SK-MEL-5 (cell line): ENCODE measurements around the gene MEIS3. TPM values are rescaled to one million over a fixed set of nuclear protein-coding genes. Genes with fewer than 3 reads are reported as not detected.
"Not testable (repeated sequence)": the region's sequence is repeated elsewhere in the genome, so short reads cannot be mapped to it uniquely, and the experiment has no call there.

Experiments
- DNase-seq: peaks from one replicate; pipeline ENCODE4 v3.0.0-alpha.2; 2016; ENCODE audit warnings: low read depth, low spot score
- in situ Hi-C: cut with HindIII; loops from 2 replicates; pipeline ENCODE4 v1.10.0; 2016; ENCODE audit warnings: low sequenced_read_pairs, high pct_unique_total_duplicates, low pct_unique_long_range_greater_than_20kb
- total RNA-seq: library from RNA; depleted of rRNA; stranded (reverse); fragments of >200 nt; shearing (Covaris generic); gene quantifications from 2 replicates; pipeline ENCODE4 v1.2.3, GENCODE V29; 2014

The MEIS3 gene
- total RNA-seq, 1 experiment from 2014 or later, result 20.0 TPM

GRCh38 chr19:47404334-47405196, 14.8 kb downstream of the MEIS3 start:
- in situ Hi-C loops, result no loop called here
- no peak for DNase-seq

- in situ Hi-C loops, result no loop called here
- DNase-seq, result no peak
Observed at GRCh38 chr19:47402504-47402903, 16.8 kb downstream of the MEIS3 start.

- DNase-seq, result no peak
- in situ Hi-C loops, result no loop called here
Observed at GRCh38 chr19:47398707-47399597, 20.4 kb downstream of the MEIS3 start.

GRCh38 chr19:47391510-47392223, 27.7 kb downstream of the MEIS3 start:
- in situ Hi-C loops, result no loop called here
- peak; percentile 74 for DNase-seq

GRCh38 chr19:47390533-47391488, 28.5 kb downstream of the MEIS3 start:
- in situ Hi-C loops, result no loop called here
- no peak for DNase-seq

- DNase-seq, result no peak
- in situ Hi-C loops, result no loop called here
Observed at GRCh38 chr19:47389150-47389556, 30.2 kb downstream of the MEIS3 start.

- in situ Hi-C loops, DNase-seq: not testable (repeated sequence)
Observed at GRCh38 chr19:47388721-47389120, 30.6 kb downstream of the MEIS3 start.

GRCh38 chr19:47387623-47388022, 31.7 kb downstream of the MEIS3 start:
- in situ Hi-C loops, result not testable (repeated sequence)

GRCh38 chr19:47386582-47386981, 32.7 kb downstream of the MEIS3 start:
- in situ Hi-C loops, DNase-seq: not testable (repeated sequence)

More at GRCh38 chr19:47387623-47388022, 31.7 kb downstream of the MEIS3 start:
- not testable (repeated sequence) for DNase-seq

GRCh38 chr19:47384533-47384932, 34.8 kb downstream of the MEIS3 start:
- in situ Hi-C loops, DNase-seq: not testable (repeated sequence)

GRCh38 chr19:47383890-47384289, 35.4 kb downstream of the MEIS3 start:
- DNase-seq, in situ Hi-C loops: not testable (repeated sequence)

- in situ Hi-C loops, result no loop called here
Observed at GRCh38 chr19:47381653-47382279, 37.6 kb downstream of the MEIS3 start.

GRCh38 chr19:47381121-47381520, 38.2 kb downstream of the MEIS3 start:
- in situ Hi-C loops, result no loop called here
- no peak for DNase-seq

More at GRCh38 chr19:47381653-47382279, 37.6 kb downstream of the MEIS3 start:
- no peak for DNase-seq

GRCh38 chr19:47380559-47380958, 38.8 kb downstream of the MEIS3 start:
- in situ Hi-C loops, result no loop called here
- DNase-seq, result no peak

- DNase-seq, result no peak
- in situ Hi-C loops, result no loop called here
Observed at GRCh38 chr19:47379381-47379938, 39.9 kb downstream of the MEIS3 start.

GRCh38 chr19:47378246-47378645, 41.1 kb downstream of the MEIS3 start:
- in situ Hi-C loops, result no loop called here
- no peak for DNase-seq
